OCI-LY3 (cell line): ENCODE results near the gene MFAP3.

Experiments used
- EZH2phosphoT487 ChIP-seq: fragments of 200-600 bp; shearing (Covaris generic); IDR thresholded peaks from 2 replicates; pipeline ENCODE4 v1.6.1; 2018; ENCODE audit warnings: antibody characterized with exemption, mixed run types, low read depth
- TF ChIP-seq, protein P1 (sequence below): fragments of 200-600, 300-600 bp; sonication (generic); IDR thresholded peaks from 2 replicates; pipeline ENCODE4 v1.5.1; 2014; ENCODE audit warnings: antibody characterized with exemption, low read length, low read depth

DNA sequence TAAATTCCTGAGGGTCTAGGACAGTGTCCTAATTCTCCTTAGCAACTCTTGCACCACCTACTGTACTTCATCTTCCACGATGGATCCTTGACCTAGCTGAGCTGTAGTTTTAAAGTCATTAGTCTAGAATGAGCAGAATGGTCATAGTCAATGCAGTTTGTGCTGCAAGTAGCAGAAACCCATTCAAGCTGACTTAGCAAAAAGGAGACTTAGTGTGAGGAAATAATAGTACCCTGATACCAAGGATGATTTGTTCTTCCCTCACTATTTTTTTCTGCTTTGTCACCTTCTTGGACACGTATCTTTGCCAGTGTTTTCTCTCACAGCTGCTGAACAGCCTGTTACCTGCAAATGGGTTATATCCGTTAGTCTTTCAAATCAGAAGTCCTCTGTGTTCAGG, 5.3 kb downstream of the MFAP3 start:
- TF ChIP-seq, protein P1, sequence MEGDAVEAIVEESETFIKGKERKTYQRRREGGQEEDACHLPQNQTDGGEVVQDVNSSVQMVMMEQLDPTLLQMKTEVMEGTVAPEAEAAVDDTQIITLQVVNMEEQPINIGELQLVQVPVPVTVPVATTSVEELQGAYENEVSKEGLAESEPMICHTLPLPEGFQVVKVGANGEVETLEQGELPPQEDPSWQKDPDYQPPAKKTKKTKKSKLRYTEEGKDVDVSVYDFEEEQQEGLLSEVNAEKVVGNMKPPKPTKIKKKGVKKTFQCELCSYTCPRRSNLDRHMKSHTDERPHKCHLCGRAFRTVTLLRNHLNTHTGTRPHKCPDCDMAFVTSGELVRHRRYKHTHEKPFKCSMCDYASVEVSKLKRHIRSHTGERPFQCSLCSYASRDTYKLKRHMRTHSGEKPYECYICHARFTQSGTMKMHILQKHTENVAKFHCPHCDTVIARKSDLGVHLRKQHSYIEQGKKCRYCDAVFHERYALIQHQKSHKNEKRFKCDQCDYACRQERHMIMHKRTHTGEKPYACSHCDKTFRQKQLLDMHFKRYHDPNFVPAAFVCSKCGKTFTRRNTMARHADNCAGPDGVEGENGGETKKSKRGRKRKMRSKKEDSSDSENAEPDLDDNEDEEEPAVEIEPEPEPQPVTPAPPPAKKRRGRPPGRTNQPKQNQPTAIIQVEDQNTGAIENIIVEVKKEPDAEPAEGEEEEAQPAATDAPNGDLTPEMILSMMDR, result no peak
- no peak for TF ChIP-seq EZH2phosphoT487
